Neural crest cell (in vitro differentiated cells): ENCODE measurements around the gene SNTB2. TPM values are rescaled to one million over a fixed set of nuclear protein-coding genes. Genes with fewer than 3 reads are reported as not detected.
A peak's percentile ranks its signal among the peaks of the same experiment; 100 is the strongest.

ENCODE experiments used
- DNase-seq: peaks from one replicate; pipeline ENCODE4 v3.0.0; 2021; ENCODE audit warnings: low read depth, mixed read lengths, low spot score
- H3K27ac Mint-ChIP-seq: one replicate; pipeline ENCODE4 v1.8.0; 2021; ENCODE audit warnings: mild to moderate bottlenecking, mixed read lengths; ENCODE audit not compliant: unreplicated experiment
- H3K27me3 Mint-ChIP-seq: 2 replicates; pipeline ENCODE4 v1.8.0; 2021; ENCODE audit warnings: low read depth, mild to moderate bottlenecking, mixed read lengths
- H3K36me3 Mint-ChIP-seq: 2 replicates; pipeline ENCODE4 v1.8.0; 2021; ENCODE audit warnings: low read depth, mild to moderate bottlenecking, mixed read lengths
- H3K4me1 Mint-ChIP-seq: 2 replicates; pipeline ENCODE4 v1.8.0; 2021; ENCODE audit warnings: mixed read lengths
- H3K4me3 Mint-ChIP-seq: one replicate; pipeline ENCODE4 v1.8.0; 2021; ENCODE audit warnings: mild to moderate bottlenecking, mixed read lengths
- H3K9me3 Mint-ChIP-seq: 2 replicates; pipeline ENCODE4 v1.8.0; 2021; ENCODE audit warnings: mixed read lengths
- total RNA-seq: library from RNA; stranded (reverse); gene quantifications from 2 replicates; pipeline ENCODE4 v1.2.1, GENCODE V29; 2021
- TF ChIP-seq, protein P1 (sequence below): fragments of 200-600 bp; sonication (generic); conservative IDR thresholded peaks from 2 replicates; pipeline ENCODE4 v1.5.0; 2021; ENCODE audit warnings: antibody characterized with exemption, mild to moderate bottlenecking

SNTB2 gene
- total RNA-seq, 1 donor from 2014 or later, result 28.9 TPM

DNA sequence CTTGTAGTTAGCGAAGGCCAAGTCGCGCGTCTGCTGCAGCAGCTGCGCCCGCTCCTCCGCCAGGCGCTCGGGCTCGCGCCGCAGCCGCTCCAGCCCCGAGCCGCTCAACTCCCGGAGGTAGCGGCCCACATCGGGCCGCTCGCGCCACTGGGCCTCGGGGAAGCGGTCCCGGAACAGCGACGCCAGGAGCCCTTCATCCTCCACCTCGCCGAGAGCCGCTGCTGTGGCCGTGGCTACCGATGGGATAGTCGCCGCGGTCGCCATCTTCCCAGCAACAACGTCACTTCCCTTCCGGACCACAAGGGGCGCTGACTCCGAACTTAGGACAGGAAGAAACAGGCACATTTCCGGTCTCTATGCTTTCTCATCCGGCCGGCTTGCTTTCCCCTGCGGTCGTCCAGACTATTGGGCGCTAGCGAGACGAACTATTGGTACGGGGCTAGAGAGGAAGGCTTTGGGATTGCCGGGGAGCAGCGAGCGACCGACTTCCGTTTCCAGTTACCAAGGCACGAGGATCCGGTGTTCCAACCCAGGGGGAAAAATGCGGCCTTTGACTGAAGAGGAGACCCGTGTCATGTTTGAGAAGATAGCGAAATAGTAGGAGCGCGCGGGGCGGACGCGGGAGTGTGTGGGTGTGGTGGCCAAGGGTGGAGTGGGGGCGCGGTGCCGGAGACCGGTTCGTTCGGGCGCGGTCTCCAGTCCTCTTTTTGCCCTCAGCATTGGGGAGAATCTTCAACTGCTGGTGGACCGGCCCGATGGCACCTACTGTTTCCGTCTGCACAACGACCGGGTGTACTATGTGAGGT, 152.5 kb downstream of the SNTB2 start, which contains the start of the genes COG8 and NIP7:
TSS of gene COG8 (minus strand) at position 276 of the 806 bp plus-strand sequence. CDS start at position 264, 12 bp downstream.
TSS of gene NIP7 (plus strand) at position 484 of the 806 bp plus-strand sequence. CDS start at position 542, 58 bp downstream.
- DNase-seq, result peak; percentile 96
- TF ChIP-seq, protein P1, sequence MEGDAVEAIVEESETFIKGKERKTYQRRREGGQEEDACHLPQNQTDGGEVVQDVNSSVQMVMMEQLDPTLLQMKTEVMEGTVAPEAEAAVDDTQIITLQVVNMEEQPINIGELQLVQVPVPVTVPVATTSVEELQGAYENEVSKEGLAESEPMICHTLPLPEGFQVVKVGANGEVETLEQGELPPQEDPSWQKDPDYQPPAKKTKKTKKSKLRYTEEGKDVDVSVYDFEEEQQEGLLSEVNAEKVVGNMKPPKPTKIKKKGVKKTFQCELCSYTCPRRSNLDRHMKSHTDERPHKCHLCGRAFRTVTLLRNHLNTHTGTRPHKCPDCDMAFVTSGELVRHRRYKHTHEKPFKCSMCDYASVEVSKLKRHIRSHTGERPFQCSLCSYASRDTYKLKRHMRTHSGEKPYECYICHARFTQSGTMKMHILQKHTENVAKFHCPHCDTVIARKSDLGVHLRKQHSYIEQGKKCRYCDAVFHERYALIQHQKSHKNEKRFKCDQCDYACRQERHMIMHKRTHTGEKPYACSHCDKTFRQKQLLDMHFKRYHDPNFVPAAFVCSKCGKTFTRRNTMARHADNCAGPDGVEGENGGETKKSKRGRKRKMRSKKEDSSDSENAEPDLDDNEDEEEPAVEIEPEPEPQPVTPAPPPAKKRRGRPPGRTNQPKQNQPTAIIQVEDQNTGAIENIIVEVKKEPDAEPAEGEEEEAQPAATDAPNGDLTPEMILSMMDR, result peak; percentile 83
- Mint-ChIP-seq H3K9me3 (no peaks in the 10 kb centered on the region), H3K4me3 (peak within 1 kb of the TSS; percentile 99), H3K27me3 (no peaks in the 10 kb centered on the region), H3K4me1 (peaks cover 31% of the 10 kb centered on the region), H3K36me3 (peaks cover 16% of the 10 kb centered on the region), H3K27ac (peak within 1 kb of the TSS; percentile 93)

DNA sequence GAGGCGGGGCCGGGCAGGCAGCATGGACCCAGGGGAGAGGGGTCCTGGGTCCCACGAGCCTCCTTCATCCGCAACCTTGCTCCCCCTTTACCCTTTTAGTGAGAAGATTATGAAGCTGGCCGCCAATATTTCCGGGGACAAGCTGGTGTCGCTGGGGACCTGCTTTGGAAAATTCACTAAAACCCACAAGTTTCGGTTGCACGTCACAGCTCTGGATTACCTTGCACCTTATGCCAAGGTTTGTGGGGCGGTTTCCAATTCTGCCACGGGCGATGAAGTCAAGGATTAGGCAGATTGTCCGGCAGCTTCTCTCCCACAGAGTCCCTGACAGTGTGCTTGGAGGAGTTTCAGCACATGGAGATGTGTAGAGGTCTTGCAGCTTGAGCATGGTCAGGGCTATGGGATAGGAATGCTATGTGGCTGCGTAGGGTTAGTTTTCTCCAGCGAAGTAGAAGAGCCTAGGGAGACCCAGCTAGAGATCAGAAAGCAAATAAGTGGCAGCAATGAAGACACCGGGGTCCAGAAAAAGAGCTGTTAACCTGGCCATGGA, 153.2 kb downstream of the SNTB2 start:
- no peaks in the 10 kb centered on the region for H3K27me3 Mint-ChIP-seq
- H3K9me3 Mint-ChIP-seq, result no peaks in the 10 kb centered on the region
- peaks cover 31% of the 10 kb centered on the region for H3K4me1 Mint-ChIP-seq
- peak overlapping the region; percentile 93 for H3K27ac Mint-ChIP-seq
- no peak for DNase-seq
- H3K36me3 Mint-ChIP-seq, result peaks cover 16% of the 10 kb centered on the region
- TF ChIP-seq, protein P1, result no peak
- H3K4me3 Mint-ChIP-seq, result peak overlapping the region; percentile 99

DNA sequence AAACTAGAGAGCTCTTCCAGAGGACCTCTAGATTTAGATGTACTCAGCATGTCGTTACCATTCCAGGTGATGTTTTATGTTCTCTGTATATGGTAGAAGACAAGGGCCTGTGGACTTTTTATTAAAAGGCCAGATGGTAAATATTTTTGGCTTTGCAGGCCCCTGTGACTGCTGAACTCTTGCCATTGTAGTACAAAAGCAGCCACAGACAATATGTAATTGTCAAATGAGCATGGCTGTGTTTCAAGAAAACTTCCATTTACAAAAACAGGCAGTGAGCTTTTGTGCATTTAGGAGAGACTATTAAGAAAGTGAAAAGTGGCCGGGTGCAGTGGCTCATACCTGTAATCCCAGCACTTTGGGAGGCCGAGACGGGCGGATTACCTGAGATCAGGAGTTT, 157.2 kb downstream of the SNTB2 start:
- Mint-ChIP-seq H3K36me3 (peaks cover 12% of the 10 kb centered on the region), H3K4me1 (peaks cover 20% of the 10 kb centered on the region), H3K9me3 (no peaks in the 10 kb centered on the region), H3K4me3 (no peak overlapping the region), H3K27ac (no peak overlapping the region), H3K27me3 (no peaks in the 10 kb centered on the region)
- TF ChIP-seq, protein P1, result no peak
- DNase-seq, result no peak

DNA sequence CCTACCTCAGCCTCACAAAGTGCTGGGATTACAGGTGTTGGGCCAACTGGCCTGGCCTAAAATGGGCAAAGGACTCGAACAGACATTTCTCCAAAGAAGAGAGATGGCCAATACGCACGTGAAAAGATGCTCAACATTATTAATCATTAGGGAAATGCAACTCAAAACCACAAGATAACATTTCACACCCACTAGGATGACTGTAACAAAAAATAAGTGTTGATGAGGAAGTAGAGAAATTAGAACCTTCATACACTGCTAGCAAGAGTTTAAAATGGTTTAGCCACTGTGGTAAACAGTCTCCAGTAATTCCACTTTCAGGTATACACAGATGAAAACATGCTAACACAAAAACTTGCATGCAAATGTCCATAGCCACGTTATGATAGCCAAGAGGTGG, 159.0 kb downstream of the SNTB2 start:
- DNase-seq, result no peak
- TF ChIP-seq, protein P1, result no peak
- Mint-ChIP-seq H3K4me1 (peaks cover 7% of the 10 kb centered on the region), H3K4me3 (no peak overlapping the region), H3K27me3 (no peaks in the 10 kb centered on the region), H3K27ac (no peak overlapping the region), H3K9me3 (no peaks in the 10 kb centered on the region), H3K36me3 (peaks cover 11% of the 10 kb centered on the region)

DNA sequence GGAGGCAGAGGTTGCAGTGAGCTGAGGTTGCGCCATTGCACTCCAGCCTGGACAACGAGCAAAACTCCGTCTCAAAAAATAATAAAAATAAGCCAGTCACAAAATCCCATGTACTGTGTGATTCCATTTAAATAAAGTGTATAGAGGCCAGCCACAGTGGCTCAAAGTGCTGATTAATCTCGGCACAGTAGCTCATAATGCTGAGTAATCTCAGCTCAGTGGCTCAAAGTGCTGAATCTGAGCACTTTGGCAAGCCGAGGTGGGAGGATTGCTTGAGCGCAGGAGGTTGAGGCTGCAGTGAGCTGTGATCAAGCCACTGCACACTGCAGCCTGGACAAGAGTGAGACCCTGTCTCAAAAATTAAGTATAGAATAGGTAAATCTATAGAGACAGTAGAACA, 159.7 kb downstream of the SNTB2 start:
- Mint-ChIP-seq H3K27me3 (no peaks in the 10 kb centered on the region), H3K36me3 (peaks cover 4% of the 10 kb centered on the region), H3K27ac (no peak overlapping the region), H3K9me3 (no peaks in the 10 kb centered on the region), H3K4me1 (no peaks in the 10 kb centered on the region), H3K4me3 (no peak overlapping the region)
- TF ChIP-seq, protein P1, result no peak
- DNase-seq, result no peak
